ENCODE data around the gene EMC10. TPM values are rescaled to one million over a fixed set of nuclear protein-coding genes. Genes with fewer than 3 reads are reported as not detected.

The EMC10 gene
- total RNA-seq, 1 experiment from 2014 or later: 109 TPM

DNA sequence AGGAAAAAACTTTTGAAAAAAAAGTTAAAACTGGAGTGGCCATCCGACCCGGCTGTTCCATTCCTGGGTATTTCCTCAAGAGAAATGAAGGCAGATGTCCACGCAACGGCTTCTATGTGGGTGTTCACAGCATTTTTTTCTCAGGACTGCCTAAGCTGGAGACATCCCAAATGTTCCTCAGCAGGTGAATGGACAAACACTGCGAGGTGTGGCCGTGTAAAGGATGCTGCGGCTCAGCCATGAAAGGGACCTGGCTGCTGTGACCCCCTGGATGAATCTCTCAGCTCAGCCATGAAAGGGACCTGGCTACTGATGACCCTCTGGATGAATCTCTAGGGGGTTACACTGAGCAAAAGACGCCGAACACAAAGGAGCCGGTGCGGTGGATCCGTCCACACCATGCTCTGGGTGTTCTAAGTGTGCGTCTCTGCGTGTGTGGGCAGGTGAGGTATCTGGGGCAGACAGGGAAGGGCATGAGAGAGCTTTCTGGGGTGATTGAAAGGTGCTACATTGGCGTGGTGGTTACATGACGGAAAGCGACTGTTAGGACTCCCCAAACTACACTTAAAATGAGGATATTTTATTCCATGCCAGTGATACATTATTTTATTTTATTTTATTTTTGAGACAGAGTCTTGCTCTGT is 44.6 kb downstream of the EMC10 start:
- Histone ChIP-seq H3K18ac (ENCODE audit: insufficient read length, low read depth, low read length) (no peak overlapping the region), H3K56ac (ENCODE audit: insufficient read length, low read depth, low read length) (no peak overlapping the region), H3K27ac (ENCODE audit: insufficient read length, low read depth, low read length) (no peak overlapping the region), H4K5ac (ENCODE audit: insufficient read length, low read depth, low read length) (no peak overlapping the region), H3K79me2 (ENCODE audit: insufficient read depth, low read length) (no peaks in the 10 kb centered on the region), H2BK20ac (ENCODE audit: low read depth, low read length, poor library complexity, severe bottlenecking) (no peak overlapping the region), H3K9ac (ENCODE audit: extremely low read depth, insufficient read length, low read length) (no peak overlapping the region), H3K23me2 (ENCODE audit: insufficient read length, low read depth, low read length, poor library complexity, severe bottlenecking) (no peaks in the 10 kb centered on the region), H2AFZ (ENCODE audit: low read length) (no peak overlapping the region), H3K23ac (ENCODE audit: insufficient read length, low read depth, low read length) (no peak overlapping the region), H2BK15ac (ENCODE audit: low read depth, low read length) (no peak overlapping the region), H3K14ac (ENCODE audit: insufficient read depth, low read length) (no peak overlapping the region; the same call in 1 of the 2 replicates), H3K9me3 (ENCODE audit: control insufficient read depth, low read depth, low read length) (no peaks in the 10 kb centered on the region), H2BK12ac (ENCODE audit: insufficient read length, low read depth, low read length) (no peak overlapping the region), H2BK5ac (ENCODE audit: insufficient read length, low read length) (no peak overlapping the region), H3K4me2 (ENCODE audit: insufficient read depth, insufficient read length, low read length) (no peak overlapping the region), H3K4ac (ENCODE audit: low read depth, low read length) (no peak overlapping the region), H2AK5ac (ENCODE audit: insufficient read length, low read length) (no peak overlapping the region), H3K27me3 (ENCODE audit: insufficient read depth, low read length) (0 out of 2 replicates have a peak, but pooled peaks cover 3% of the 10 kb centered on the region), H3K79me1 (ENCODE audit: insufficient read depth, low read depth, low read length, poor library complexity, severe bottlenecking) (no peaks in the 10 kb centered on the region), H4K8ac (replicated peaks; ENCODE audit: insufficient read length, low read depth, low read length) (no peak overlapping the region), H3K4me1 (ENCODE audit: insufficient read depth, low read length) (no peaks in the 10 kb centered on the region), H4K20me1 (ENCODE audit: control insufficient read depth, insufficient read depth, insufficient read length) (no peaks in the 10 kb centered on the region), H4K91ac (ENCODE audit: insufficient read length, low read depth, low read length) (no peak overlapping the region), H3T11ph (ENCODE audit: low read length) (no peak overlapping the region), H2BK120ac (ENCODE audit: low read depth, low read length, poor library complexity, severe bottlenecking) (no peak overlapping the region)
- no peak for DNase-seq
- Mint-ChIP-seq H3K4me1 (no peaks in the 10 kb centered on the region), H3K9me3 (no peaks in the 10 kb centered on the region), H3K36me3 (ENCODE audit: insufficient read depth in 1 of 3, low read depth in 3 of 3) (peaks cover 5 to 7% (median 5%) of the 10 kb centered on the region in 3 experiments; a peak in 4 of 7 replicates), H3K27ac (no peak overlapping the region), H3K27me3 (ENCODE audit: low read depth) (peaks cover 35% of the 10 kb centered on the region), H3K4me3 (no peak overlapping the region)
- TF ChIP-seq, protein P1, sequence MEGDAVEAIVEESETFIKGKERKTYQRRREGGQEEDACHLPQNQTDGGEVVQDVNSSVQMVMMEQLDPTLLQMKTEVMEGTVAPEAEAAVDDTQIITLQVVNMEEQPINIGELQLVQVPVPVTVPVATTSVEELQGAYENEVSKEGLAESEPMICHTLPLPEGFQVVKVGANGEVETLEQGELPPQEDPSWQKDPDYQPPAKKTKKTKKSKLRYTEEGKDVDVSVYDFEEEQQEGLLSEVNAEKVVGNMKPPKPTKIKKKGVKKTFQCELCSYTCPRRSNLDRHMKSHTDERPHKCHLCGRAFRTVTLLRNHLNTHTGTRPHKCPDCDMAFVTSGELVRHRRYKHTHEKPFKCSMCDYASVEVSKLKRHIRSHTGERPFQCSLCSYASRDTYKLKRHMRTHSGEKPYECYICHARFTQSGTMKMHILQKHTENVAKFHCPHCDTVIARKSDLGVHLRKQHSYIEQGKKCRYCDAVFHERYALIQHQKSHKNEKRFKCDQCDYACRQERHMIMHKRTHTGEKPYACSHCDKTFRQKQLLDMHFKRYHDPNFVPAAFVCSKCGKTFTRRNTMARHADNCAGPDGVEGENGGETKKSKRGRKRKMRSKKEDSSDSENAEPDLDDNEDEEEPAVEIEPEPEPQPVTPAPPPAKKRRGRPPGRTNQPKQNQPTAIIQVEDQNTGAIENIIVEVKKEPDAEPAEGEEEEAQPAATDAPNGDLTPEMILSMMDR (conservative IDR thresholded peaks at IDR 0.05): no peak
- WGBS (ENCODE audit: extremely low coverage, insufficient read length, low lambda C conversion rate): no CpG with 5 or more reads among the region's 17 CpGs
